Astrocyte (in vitro differentiated cells and primary cell): ENCODE results near the gene CTNNA2. TPM values are rescaled to one million over a fixed set of nuclear protein-coding genes. Genes with fewer than 3 reads are reported as not detected.

Experiments used
- DNase-seq: peaks from one replicate; pipeline ENCODE4 v3.0.0-alpha.2; 2010; ENCODE audit warnings: low read depth
- FAIRE-seq: peaks from 2 replicates; lab custom pipeline; 2011; peaks lifted over from hg19 to GRCh38; lab: Jason Lieb, UNC
- H2AFZ ChIP-seq: 2 replicates; pipeline ENCODE4 v1.6.0; 2012; ENCODE audit warnings: low read depth, low read length, inconsistent platforms
- H3K27ac ChIP-seq: 2 replicates; pipeline ENCODE4 v1.5.1; 2011; ENCODE audit warnings: low read depth, low read length, inconsistent platforms
- H3K27me3 ChIP-seq: 2 replicates; pipeline ENCODE4 v1.6.0; 2011; ENCODE audit warnings: low read length, inconsistent platforms; ENCODE audit not compliant: insufficient read depth
- H3K36me3 ChIP-seq: 2 replicates; pipeline ENCODE4 v1.5.1; 2011; ENCODE audit warnings: low read length, inconsistent platforms; ENCODE audit not compliant: insufficient read depth
- H3K4me1 ChIP-seq: 2 replicates; pipeline ENCODE4 v1.5.1; 2011; ENCODE audit warnings: low read length, inconsistent platforms; ENCODE audit not compliant: insufficient read depth
- H3K4me2 ChIP-seq: 2 replicates; pipeline ENCODE4 v1.6.0; 2012; ENCODE audit warnings: low read length, inconsistent platforms
- H3K4me3 ChIP-seq: 2 replicates; pipeline ENCODE4 v1.5.1; 2011; ENCODE audit warnings: low read depth, mild to moderate bottlenecking, low read length, inconsistent platforms; ENCODE audit not compliant: insufficient read depth
- H3K79me2 ChIP-seq: 2 replicates; pipeline ENCODE4 v1.6.0; 2012; ENCODE audit warnings: mild to moderate bottlenecking, low read length, inconsistent platforms; ENCODE audit not compliant: insufficient read depth
- H3K9ac ChIP-seq: 2 replicates; pipeline ENCODE4 v1.6.0; 2012; ENCODE audit warnings: mild to moderate bottlenecking, low read length, inconsistent platforms
- H3K9me3 ChIP-seq: 2 replicates; pipeline ENCODE4 v1.5.1; 2012; ENCODE audit warnings: low read depth, mild to moderate bottlenecking, low read length, inconsistent platforms; ENCODE audit not compliant: insufficient read depth
- H4K20me1 ChIP-seq: 2 replicates; pipeline ENCODE4 v1.6.0; 2012; ENCODE audit warnings: low read length, inconsistent platforms; ENCODE audit not compliant: insufficient read depth
- H3K27ac Mint-ChIP-seq: one replicate; pipeline ENCODE4 v1.8.0; 2021; ENCODE audit warnings: mild to moderate bottlenecking, mixed read lengths; ENCODE audit not compliant: unreplicated experiment
- H3K27me3 Mint-ChIP-seq: one replicate; pipeline ENCODE4 v1.8.0; 2021; ENCODE audit warnings: low read depth, mixed read lengths; ENCODE audit not compliant: unreplicated experiment
- H3K36me3 Mint-ChIP-seq: one replicate; pipeline ENCODE4 v1.8.0; 2021; ENCODE audit warnings: low read depth, mixed read lengths; ENCODE audit not compliant: unreplicated experiment
- H3K4me1 Mint-ChIP-seq: one replicate; pipeline ENCODE4 v1.8.0; 2021; ENCODE audit warnings: low read depth, mixed read lengths; ENCODE audit not compliant: unreplicated experiment
- H3K4me3 Mint-ChIP-seq: one replicate; pipeline ENCODE4 v1.8.0; 2021; ENCODE audit warnings: mild to moderate bottlenecking, moderate library complexity, mixed read lengths; ENCODE audit not compliant: unreplicated experiment
- H3K9me3 Mint-ChIP-seq: one replicate; pipeline ENCODE4 v1.8.0; 2021; ENCODE audit warnings: mild to moderate bottlenecking, mixed read lengths; ENCODE audit not compliant: unreplicated experiment
- EZH2 ChIP-seq: IDR thresholded peaks from 2 replicates; pipeline ENCODE4 v1.6.1; 2012; ENCODE audit warnings: mild to moderate bottlenecking, low read length, inconsistent platforms; ENCODE audit not compliant: insufficient read depth
- total RNA-seq: library from RNA; stranded (reverse); gene quantifications from 2 replicates; pipeline ENCODE4 v1.2.1, GENCODE V29; 2021
- TF ChIP-seq, protein P1 (sequence below): IDR thresholded peaks from 2 replicates; pipeline ENCODE4 v1.5.1; 2011; ENCODE audit warnings: low read depth, mild to moderate bottlenecking, inconsistent platforms, low read length, moderate library complexity; ENCODE audit not compliant: insufficient read depth

CTNNA2 gene
- total RNA-seq, 1 donor from 2014 or later, result 3.9 TPM

DNA sequence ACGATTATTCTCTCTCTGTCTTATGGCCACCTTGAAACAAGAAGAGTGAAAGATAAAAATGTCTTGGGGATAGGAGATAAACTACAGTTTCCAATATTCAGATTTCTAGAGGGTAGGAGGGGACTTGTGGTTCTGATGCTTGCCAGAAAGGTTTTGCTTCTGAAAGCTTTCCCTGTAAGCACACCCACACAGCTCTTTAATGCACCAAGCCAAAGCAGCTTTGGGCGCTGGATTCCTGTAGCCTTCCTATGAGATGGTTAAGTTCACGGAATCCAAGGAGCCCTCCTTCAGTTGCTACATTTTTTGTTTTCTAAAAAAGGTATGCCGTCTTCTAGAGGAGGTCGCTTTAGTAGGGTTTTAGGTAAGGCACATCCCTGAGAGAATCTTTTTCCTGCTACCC is 786.8 kb downstream of the CTNNA2 start:
- FAIRE-seq (no peak), DNase-seq (no peak)
- H3K9ac ChIP-seq, result no peak overlapping the region
- no peaks in the 10 kb centered on the region for H3K4me1 ChIP-seq
- H3K9me3 ChIP-seq, result no peaks in the 10 kb centered on the region
- H3K27me3 ChIP-seq, result peaks cover 39% of the 10 kb centered on the region
- H2AFZ ChIP-seq, result no peak overlapping the region
- Mint-ChIP-seq H3K27ac (no peak overlapping the region), H3K4me1 (peaks cover 6% of the 10 kb centered on the region), H3K36me3 (no peaks in the 10 kb centered on the region), H3K9me3 (peaks cover 2% of the 10 kb centered on the region), H3K4me3 (no peak overlapping the region), H3K27me3 (peaks cover 55% of the 10 kb centered on the region)
- H4K20me1 ChIP-seq, result no peaks in the 10 kb centered on the region
- no peak overlapping the region for H3K4me2 ChIP-seq
- no peaks in the 10 kb centered on the region for H3K79me2 ChIP-seq
- no peak overlapping the region for H3K4me3 ChIP-seq
- H3K27ac ChIP-seq, result no peak overlapping the region
- TF ChIP-seq EZH2, result no peak
- TF ChIP-seq, protein P1, sequence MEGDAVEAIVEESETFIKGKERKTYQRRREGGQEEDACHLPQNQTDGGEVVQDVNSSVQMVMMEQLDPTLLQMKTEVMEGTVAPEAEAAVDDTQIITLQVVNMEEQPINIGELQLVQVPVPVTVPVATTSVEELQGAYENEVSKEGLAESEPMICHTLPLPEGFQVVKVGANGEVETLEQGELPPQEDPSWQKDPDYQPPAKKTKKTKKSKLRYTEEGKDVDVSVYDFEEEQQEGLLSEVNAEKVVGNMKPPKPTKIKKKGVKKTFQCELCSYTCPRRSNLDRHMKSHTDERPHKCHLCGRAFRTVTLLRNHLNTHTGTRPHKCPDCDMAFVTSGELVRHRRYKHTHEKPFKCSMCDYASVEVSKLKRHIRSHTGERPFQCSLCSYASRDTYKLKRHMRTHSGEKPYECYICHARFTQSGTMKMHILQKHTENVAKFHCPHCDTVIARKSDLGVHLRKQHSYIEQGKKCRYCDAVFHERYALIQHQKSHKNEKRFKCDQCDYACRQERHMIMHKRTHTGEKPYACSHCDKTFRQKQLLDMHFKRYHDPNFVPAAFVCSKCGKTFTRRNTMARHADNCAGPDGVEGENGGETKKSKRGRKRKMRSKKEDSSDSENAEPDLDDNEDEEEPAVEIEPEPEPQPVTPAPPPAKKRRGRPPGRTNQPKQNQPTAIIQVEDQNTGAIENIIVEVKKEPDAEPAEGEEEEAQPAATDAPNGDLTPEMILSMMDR, result no peak
- H3K36me3 ChIP-seq, result no peaks in the 10 kb centered on the region

DNA sequence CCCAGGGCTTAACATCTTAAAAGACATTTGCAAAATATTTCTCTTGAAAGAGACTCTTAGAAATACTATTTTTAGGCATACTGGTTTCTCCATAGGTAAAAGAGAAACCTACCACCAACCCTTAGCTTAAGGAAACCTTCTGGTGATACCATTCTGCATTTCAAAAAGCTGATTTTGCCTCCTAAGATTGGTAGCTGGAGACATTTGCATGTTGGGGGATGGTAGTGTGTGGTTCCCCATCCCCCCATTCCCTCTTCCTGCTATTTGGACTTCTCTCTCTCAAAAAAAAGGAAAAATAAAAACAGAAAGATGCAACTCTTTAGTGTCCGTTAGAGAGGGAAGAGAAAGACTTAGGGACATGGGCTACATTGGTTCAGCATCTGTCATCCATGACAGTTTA is 787.5 kb downstream of the CTNNA2 start:
- Histone ChIP-seq H3K4me1 (no peaks in the 10 kb centered on the region), H3K9ac (no peak overlapping the region)
- no peaks in the 10 kb centered on the region for H3K36me3 Mint-ChIP-seq

DNA sequence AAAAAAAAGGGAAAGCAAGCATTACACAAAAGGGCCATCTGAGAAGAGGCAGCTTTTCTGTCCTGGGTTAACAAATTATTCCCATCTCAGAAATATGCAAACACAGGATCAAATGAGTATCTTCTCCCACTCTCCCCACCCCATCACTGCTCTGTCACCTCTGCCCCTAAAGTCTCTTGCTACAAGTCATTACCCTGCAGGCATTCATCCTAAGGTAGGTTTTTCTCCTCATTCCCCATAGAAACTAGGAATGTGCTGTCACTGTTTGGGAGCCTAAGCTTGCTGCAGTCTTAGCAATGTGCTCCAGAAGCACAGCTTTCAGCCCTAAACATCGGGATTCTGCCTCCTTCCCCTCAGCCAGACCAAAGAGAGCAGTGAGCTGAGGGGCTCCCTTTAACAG is 788.1 kb downstream of the CTNNA2 start:
- TF ChIP-seq, protein P1, result no peak
- no peak for TF ChIP-seq EZH2
- no peak overlapping the region for H3K9ac ChIP-seq
- Mint-ChIP-seq H3K4me3 (no peak overlapping the region), H3K27ac (no peak overlapping the region), H3K27me3 (peaks cover 64% of the 10 kb centered on the region), H3K9me3 (peaks cover 2% of the 10 kb centered on the region), H3K4me1 (peaks cover 9% of the 10 kb centered on the region), H3K36me3 (no peaks in the 10 kb centered on the region)
- H3K4me1 ChIP-seq, result no peaks in the 10 kb centered on the region
- no peak overlapping the region for H3K27ac ChIP-seq
- H3K36me3 ChIP-seq, result no peaks in the 10 kb centered on the region
- H2AFZ ChIP-seq, result no peak overlapping the region
- FAIRE-seq (no peak), DNase-seq (no peak)
- H3K4me3 ChIP-seq, result no peak overlapping the region
- H3K27me3 ChIP-seq, result peaks cover 52% of the 10 kb centered on the region
- H3K79me2 ChIP-seq, result no peaks in the 10 kb centered on the region
- no peak overlapping the region for H3K4me2 ChIP-seq
- no peaks in the 10 kb centered on the region for H4K20me1 ChIP-seq
- no peaks in the 10 kb centered on the region for H3K9me3 ChIP-seq

More for the DNA sequence above, 787.5 kb downstream of the CTNNA2 start:
- H4K20me1 ChIP-seq, result no peaks in the 10 kb centered on the region
- Mint-ChIP-seq H3K4me1 (peaks cover 9% of the 10 kb centered on the region), H3K9me3 (peaks cover 2% of the 10 kb centered on the region), H3K27ac (no peak overlapping the region), H3K27me3 (peaks cover 58% of the 10 kb centered on the region), H3K4me3 (no peak overlapping the region)
- no peak overlapping the region for H2AFZ ChIP-seq
- H3K27me3 ChIP-seq, result peaks cover 46% of the 10 kb centered on the region
- H3K4me3 ChIP-seq, result no peak overlapping the region
- no peak overlapping the region for H3K27ac ChIP-seq
- FAIRE-seq (no peak), DNase-seq (no peak)
- no peak overlapping the region for H3K4me2 ChIP-seq
- H3K79me2 ChIP-seq, result no peaks in the 10 kb centered on the region
- no peaks in the 10 kb centered on the region for H3K36me3 ChIP-seq
- no peaks in the 10 kb centered on the region for H3K9me3 ChIP-seq
- no peak for TF ChIP-seq EZH2
- TF ChIP-seq, protein P1, result no peak
